Suprapubic skin (tissue), 3 donors: ENCODE measurements around the gene ELAVL2.

Source experiments
- POLR2A ChIP-seq, 2 donors: fragments of 450-650 bp; IDR thresholded peaks; one replicate each; pipeline ENCODE4 v1.6.1; 2017; ENCODE audit warnings: antibody characterized with exemption in 2 of 2, mild to moderate bottlenecking in 2 of 2, moderate library complexity in 2 of 2
- TF ChIP-seq, protein P1 (sequence below), 2 donors: fragments of 200-600 bp in 1 of 2; fragments of 450-650 bp in 1 of 2; sonication (generic) in 1 of 2; IDR thresholded peaks; one replicate each; pipeline ENCODE4 v1.5.1; 2016 to 2019; ENCODE audit warnings: antibody characterized with exemption in 2 of 2, mild to moderate bottlenecking in 1 of 2, moderate library complexity in 1 of 2

- TF ChIP-seq, protein P1, sequence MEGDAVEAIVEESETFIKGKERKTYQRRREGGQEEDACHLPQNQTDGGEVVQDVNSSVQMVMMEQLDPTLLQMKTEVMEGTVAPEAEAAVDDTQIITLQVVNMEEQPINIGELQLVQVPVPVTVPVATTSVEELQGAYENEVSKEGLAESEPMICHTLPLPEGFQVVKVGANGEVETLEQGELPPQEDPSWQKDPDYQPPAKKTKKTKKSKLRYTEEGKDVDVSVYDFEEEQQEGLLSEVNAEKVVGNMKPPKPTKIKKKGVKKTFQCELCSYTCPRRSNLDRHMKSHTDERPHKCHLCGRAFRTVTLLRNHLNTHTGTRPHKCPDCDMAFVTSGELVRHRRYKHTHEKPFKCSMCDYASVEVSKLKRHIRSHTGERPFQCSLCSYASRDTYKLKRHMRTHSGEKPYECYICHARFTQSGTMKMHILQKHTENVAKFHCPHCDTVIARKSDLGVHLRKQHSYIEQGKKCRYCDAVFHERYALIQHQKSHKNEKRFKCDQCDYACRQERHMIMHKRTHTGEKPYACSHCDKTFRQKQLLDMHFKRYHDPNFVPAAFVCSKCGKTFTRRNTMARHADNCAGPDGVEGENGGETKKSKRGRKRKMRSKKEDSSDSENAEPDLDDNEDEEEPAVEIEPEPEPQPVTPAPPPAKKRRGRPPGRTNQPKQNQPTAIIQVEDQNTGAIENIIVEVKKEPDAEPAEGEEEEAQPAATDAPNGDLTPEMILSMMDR (IDR thresholded peaks at IDR 0.05), result no peak
- no peak for TF ChIP-seq POLR2A (IDR thresholded peaks at IDR 0.05)
Measured at GRCh38 chr9:23751633-23752032, 74.4 kb downstream of the ELAVL2 start.
